ENCODE data around the gene TNNT3. TPM values are rescaled to one million over a fixed set of nuclear protein-coding genes. Genes with fewer than 3 reads are reported as not detected.

TNNT3 gene
- total RNA-seq, 1 experiment from 2014 or later = not detected

DNA sequence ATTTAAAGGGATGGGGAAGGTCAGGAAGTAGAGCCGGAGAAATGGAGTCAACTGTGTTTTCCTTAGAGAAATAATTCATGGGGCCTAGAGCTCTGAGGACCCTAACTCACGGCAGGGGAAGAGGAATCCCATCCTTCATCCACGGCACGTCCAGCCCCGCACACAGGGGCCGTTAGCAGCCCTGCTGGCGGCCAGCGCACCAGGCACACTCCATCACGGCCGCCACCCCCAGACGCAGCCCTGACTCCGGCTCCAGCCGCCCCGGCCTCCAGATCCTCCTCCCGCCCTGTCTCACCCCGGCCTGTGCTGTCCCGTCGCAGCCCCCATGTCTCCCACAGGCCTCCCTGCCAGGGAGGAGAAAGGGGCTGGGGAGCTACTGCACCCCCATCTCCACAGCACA is 38.9 kb downstream of the TNNT3 start:
- no peak for DNase-seq (ENCODE audit: low read depth)

- DNase-seq (ENCODE audit: low read depth) = no peak
These were observed 40.3 kb downstream of the TNNT3 start for GRCh38 chr11:1959786-1960185.

DNA sequence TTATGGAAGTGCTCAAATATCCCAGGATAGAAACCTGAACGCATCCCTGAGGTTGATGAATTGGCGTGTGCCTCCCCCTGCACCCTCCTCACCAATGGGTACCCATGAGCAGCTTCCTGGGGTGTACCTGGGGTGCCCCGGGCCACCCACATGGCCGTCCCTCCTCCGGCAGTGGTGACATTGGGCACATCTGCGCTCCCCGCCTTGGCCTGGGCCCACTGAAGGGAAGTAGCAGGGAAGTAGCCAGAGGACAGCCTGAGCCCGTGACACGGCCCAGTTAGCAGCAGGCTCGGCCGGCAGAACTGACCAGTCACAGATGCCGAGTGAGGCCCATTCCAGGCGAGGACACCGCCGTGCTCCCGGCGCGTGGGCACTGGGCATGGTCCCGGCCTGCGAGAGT is 44.4 kb downstream of the TNNT3 start:
- DNase-seq (ENCODE audit: low read depth) = no peak

DNA sequence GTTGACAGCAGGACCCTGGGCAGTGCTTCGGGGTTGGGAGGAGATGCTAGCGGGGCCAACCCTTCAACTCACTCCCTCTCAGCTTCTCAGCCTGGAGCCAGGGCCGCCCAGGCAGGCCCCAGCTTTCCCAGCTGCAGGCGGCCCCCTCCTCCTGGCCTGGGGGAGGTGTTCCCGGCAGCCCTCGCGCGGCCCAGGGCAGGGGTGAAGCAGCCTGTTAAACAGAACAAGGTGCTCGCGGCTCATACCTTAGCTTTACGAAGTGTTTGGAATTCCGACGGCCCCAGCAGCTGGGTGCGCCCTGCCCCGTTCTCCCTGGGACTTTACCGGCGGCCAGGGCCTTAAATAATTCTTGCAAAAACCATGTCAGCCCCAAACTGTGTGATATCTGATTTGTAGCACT is 44.8 kb downstream of the TNNT3 start:
- DNase-seq (ENCODE audit: low read depth) = no peak

GRCh38 chr11:1964955-1965354 is 45.5 kb downstream of the TNNT3 start:
- no peak for DNase-seq (ENCODE audit: low read depth)

DNA sequence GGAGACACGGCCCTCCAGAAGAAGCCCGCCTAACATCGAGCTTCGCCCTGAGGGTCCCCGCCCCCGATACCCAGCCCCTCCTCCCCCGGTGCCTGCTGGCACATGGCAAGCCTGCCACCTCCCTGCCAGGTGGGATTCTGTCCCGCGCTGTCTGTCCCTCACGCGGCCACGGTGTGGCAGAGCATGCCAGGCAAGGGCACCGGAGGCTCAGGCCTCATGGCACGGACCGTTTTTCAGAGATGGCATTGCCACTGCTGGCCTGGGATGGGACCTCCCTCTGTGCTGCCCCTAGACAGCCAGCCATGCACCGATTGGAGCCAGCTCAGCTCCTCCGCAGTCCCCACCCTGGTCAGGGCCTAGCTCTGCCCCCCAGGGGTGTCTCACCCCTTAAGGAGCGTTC is 47.0 kb downstream of the TNNT3 start:
- DNase-seq (ENCODE audit: low read depth) = no peak

GRCh38 chr11:1967641-1968225 is 48.2 kb downstream of the TNNT3 start:
- DNase-seq (ENCODE audit: low read depth) = no peak

DNA sequence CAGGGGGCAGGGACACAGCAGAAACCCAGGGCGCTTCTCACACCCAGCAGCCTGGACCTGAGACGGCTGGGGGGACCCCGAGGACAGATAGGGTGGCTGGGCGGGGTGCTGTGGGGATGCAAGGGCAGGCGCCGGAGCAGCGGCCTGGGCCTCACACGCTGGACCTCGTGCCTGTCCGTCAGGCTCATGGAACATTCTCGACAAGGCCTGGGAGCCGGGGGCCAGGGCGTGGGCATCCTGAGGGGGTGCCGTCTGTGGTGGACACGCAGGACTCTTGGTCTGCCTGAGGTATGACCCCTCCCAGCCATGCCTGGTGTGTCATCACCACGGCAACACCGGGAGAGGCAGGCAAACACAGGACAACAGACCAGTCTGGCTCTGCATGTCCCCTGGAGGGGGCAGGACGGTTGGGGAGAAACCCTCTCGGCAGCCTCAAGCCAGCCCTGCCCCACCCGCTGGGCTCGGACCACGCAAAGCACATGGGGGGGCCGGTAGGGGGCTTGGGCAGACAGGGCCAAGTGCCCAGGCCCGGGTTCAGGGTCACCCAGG is 49.0 kb downstream of the TNNT3 start:
- DNase-seq (ENCODE audit: low read depth) = no peak

GRCh38 chr11:1969035-1969434 is 49.5 kb downstream of the TNNT3 start:
- DNase-seq (ENCODE audit: low read depth) = no peak

GRCh38 chr11:1969776-1970175 is 50.3 kb downstream of the TNNT3 start:
- DNase-seq (ENCODE audit: low read depth) = no peak

DNA sequence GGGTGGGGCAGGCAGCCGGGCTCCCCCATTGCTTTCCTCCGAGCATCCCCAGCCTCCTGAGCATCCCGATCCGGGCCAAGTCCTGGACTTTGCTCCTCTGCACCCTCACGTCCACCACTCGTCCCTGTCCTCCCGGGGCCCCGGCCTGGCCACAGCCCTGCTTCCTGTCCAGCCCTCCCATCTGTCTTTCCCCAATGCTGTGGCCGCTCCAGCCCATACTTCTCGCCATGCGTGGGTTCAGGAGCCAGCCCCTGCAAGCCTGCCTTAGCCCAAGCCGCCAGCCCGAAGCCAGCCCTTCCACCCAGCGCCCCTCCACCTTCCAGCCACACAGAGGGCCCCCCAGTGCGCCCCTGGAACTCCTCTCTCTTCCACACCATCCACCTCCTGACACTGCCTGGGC is 51.5 kb downstream of the TNNT3 start:
- no peak for DNase-seq (ENCODE audit: low read depth)

GRCh38 chr11:1975185-1975584 is 55.7 kb downstream of the TNNT3 start:
- no peak for DNase-seq (ENCODE audit: low read depth)

DNA sequence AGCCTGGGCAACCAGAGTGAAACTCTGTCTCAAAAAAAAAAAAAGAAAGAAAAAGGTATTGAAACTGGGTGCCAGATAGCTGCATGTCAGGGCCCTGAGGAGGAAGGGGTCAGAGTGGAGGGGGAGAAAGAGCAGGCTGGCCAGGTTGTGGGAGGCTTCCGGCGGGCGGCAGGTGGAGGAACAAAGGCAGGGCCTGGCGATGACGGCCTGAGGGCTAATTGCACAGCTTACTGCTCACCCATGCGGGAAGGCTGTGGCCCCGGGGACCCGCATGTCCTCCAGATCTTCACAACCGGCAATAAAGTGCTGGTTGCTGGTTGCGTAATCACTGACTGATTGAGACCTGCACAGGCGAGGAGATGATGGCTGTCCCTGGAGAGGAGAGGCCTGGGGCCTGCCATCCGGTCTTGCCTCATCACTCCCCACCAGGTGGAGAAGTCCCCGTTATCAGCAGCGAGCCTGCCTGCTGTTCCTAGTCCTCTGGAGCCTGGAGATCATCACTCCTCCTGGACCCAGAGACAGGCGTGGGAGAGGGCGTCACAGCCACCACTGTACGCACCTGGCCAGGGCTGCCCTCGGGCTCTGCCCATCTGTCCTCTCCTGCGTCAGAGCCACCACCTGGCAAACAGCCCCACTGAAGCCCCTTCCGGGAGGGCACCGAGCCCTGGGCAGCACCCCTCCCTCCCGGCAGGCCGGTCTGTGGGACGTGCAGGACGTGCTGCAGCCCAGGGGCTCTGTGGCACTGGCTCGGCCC is 59.4 kb downstream of the TNNT3 start:
- DNase-seq (ENCODE audit: low read depth) = no peak

- DNase-seq (ENCODE audit: low read depth) = no peak
These were observed 60.1 kb downstream of the TNNT3 start for GRCh38 chr11:1979607-1980006.

DNA sequence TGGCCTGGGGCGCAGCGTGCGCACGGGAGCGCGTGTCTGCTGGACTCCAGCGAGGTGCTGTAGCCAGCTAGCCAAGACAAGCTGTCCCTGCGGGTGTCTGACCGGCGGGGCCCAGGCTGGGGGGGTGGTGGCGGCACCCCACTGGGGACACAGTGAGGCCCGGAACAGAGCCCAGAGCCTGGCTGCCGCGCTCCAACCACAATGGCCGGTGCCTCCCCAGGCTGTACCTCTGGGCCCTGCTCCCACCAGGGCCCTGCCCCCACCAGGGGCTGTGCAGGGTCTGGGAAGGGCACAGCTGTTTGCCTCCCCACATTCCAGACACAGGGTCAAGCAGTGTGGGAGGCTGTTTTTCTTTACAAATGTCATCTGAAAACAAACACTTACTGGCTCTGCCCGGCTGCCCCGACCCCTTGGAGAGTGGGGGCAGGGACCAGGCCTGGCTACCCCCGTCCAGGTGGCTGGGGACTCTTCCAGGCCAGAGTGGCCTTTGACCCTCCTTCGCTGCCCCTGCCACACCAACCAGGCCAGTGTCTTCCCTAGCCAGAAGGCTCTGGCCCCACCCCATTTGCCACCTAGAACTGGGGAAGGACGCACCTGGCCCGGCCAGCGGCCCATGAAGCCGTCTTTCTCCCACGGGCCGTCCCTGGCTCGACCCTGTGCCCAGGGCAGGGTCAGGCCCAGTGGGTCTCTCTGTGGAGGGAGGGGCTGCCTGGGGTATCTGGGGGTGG is 63.5 kb downstream of the TNNT3 start:
- no peak for DNase-seq (ENCODE audit: low read depth)

- DNase-seq (ENCODE audit: low read depth) = no peak
These were observed 64.1 kb downstream of the TNNT3 start for GRCh38 chr11:1983601-1983961.

- DNase-seq (ENCODE audit: low read depth) = no peak
These were observed 67.5 kb downstream of the TNNT3 start for GRCh38 chr11:1987024-1987423.

GRCh38 chr11:1988174-1988573 is 68.7 kb downstream of the TNNT3 start:
- DNase-seq (ENCODE audit: low read depth) = no peak

Other genes starting within 250 kb of the TNNT3 start
- gene KRTAP5-6, start 222.5 kb upstream of the TNNT3 start, total RNA-seq (2014; rRNA removed; shearing (Covaris generic)) = not detected in 2 replicates
- 2.7 and 11.4 TPM in 2 replicates for gene IFITM10, start 169.1 kb upstream of the TNNT3 start, total RNA-seq (2014; rRNA removed; shearing (Covaris generic))
- 974 and 1,095 TPM in 2 replicates for gene CTSD, start 155.8 kb upstream of the TNNT3 start, total RNA-seq (2014; rRNA removed; shearing (Covaris generic))
- gene SYT8, start 84.7 kb upstream of the TNNT3 start, total RNA-seq (2014; rRNA removed; shearing (Covaris generic)) = not detected in 2 replicates
- not detected in 2 replicates for gene TNNI2, start 80.7 kb upstream of the TNNT3 start, total RNA-seq (2014; rRNA removed; shearing (Covaris generic))
- 1.8 and 4.0 TPM in 2 replicates for gene LSP1, start 66.6 kb upstream of the TNNT3 start, total RNA-seq (2014; rRNA removed; shearing (Covaris generic))
- gene PRR33, start 27.8 kb upstream of the TNNT3 start, total RNA-seq (2014; rRNA removed; shearing (Covaris generic)) = not detected in 2 replicates
- gene MRPL23, start 27.6 kb downstream of the TNNT3 start, total RNA-seq (2014; rRNA removed; shearing (Covaris generic)) = 206 and 224 TPM in 2 replicates
- gene H19, start 78.1 kb downstream of the TNNT3 start, total RNA-seq (2014; rRNA removed; shearing (Covaris generic)) = 0.17 TPM in 1 of 2 replicates, not detected in the other
- gene IGF2, start 219.7 kb downstream of the TNNT3 start, total RNA-seq (2014; rRNA removed; shearing (Covaris generic)) = 0.02 and 0.07 TPM in 2 replicates
- not detected in 2 replicates for gene INS, start 241.5 kb downstream of the TNNT3 start, total RNA-seq (2014; rRNA removed; shearing (Covaris generic))